IPS-15b (cell line): ENCODE data around the gene IFT20.
A peak's percentile ranks its signal among the peaks of the same experiment; 100 is the strongest.

Source experiments
- H3K27me3 ChIP-seq: one replicate; pipeline ENCODE4 v1.6.1; 2013; ENCODE audit warnings: low read length; ENCODE audit not compliant: control insufficient read depth, insufficient read depth
- H3K36me3 ChIP-seq: one replicate; pipeline ENCODE4 v1.6.1; 2013; ENCODE audit warnings: low read length; ENCODE audit not compliant: control insufficient read depth, insufficient read depth
- H3K4me1 ChIP-seq: one replicate; pipeline ENCODE4 v1.6.1; 2013; ENCODE audit warnings: mild to moderate bottlenecking, low read length; ENCODE audit not compliant: control insufficient read depth, insufficient read depth
- H3K4me3 ChIP-seq: one replicate; pipeline ENCODE4 v1.5.1; 2013; ENCODE audit warnings: low read depth, low read length
- H3K9ac ChIP-seq: one replicate; pipeline ENCODE4 v1.6.1; 2013; ENCODE audit warnings: low read depth, mild to moderate bottlenecking, low read length
- H3K9me3 ChIP-seq: one replicate; pipeline ENCODE4 v1.6.1; 2013; ENCODE audit warnings: mild to moderate bottlenecking, low read length; ENCODE audit not compliant: control insufficient read depth, insufficient read depth

The IFT20 gene, protein sequence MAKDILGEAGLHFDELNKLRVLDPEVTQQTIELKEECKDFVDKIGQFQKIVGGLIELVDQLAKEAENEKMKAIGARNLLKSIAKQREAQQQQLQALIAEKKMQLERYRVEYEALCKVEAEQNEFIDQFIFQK

DNA sequence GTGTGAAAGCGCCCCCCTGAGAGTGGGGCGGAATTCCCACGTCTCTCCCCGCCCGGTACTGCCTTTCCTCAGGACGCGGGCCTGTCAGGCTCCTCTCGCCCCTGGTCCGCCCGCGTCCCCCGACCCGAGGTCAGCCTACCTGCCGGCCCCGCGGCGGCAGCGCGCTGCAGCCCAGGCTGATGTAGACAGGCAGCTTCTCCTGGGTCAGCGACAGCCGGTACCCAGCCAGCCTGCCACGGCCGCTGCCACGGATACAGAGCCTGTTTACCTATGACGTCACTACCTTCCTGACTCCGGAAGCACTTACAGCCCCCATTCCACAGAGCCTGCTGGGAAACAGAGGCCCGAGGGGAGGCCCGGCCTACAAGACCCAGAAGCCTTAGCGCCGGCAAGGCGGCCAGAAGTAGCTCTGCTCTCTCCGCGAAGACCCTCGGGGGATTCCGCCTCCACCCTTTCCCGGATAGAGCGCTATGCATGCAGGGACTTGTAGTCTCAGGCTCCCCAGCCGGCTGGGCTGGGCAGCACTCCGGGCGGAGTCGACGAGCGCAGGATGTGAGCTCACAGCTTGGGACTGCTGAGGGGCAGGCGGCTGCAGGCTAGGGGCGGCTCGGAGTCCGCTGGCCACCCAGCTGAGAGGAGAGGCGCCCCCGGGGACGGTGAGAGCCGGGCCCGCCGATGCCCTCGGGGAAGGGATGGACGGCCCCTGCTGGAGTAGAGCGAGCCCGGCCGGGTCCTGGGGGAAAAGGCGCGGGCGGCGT, at the start of gene IFT20, which contains the start of gene TNFAIP1:
Gene IFT20 (minus strand): TSS at position 272 of the 758 bp plus-strand sequence. CDS start 3,487 bp downstream, outside the sequence.
Gene TNFAIP1 (plus strand): TSS at position 561 of the 758 bp plus-strand sequence. CDS start 3,761 bp downstream, outside the sequence.
- H3K27me3 ChIP-seq, result no peaks in the 10 kb centered on the region
- H3K9me3 ChIP-seq, result no peaks in the 10 kb centered on the region
- peak within 1 kb of the TSS; percentile 90 for H3K9ac ChIP-seq
- peak within 1 kb of the TSS; percentile 97 for H3K4me3 ChIP-seq
- peaks cover 13% of the 10 kb centered on the region for H3K4me1 ChIP-seq
- peaks cover 16% of the 10 kb centered on the region for H3K36me3 ChIP-seq

DNA sequence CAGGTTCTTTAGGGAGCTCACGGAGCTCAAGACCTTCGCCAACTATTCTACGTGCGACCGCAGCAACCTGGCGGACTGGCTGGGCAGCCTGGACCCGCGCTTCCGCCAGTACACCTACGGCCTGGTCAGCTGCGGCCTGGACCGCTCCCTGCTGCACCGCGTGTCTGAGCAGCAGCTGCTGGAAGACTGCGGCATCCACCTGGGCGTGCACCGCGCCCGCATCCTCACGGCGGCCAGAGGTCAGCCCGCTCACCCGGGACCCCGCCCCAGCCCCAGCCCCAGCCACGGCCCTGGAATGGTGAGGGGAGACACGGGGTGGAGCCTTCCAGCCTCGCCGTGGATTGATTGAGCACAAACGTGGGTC, 49.7 kb upstream of the IFT20 start:
- no peaks in the 10 kb centered on the region for H3K4me1 ChIP-seq
- H3K9ac ChIP-seq, result no peak overlapping the region
- H3K36me3 ChIP-seq, result no peaks in the 10 kb centered on the region
- peaks cover 76% of the 10 kb centered on the region for H3K27me3 ChIP-seq
- peak overlapping the region; percentile 60 for H3K4me3 ChIP-seq
- H3K9me3 ChIP-seq, result no peaks in the 10 kb centered on the region

DNA sequence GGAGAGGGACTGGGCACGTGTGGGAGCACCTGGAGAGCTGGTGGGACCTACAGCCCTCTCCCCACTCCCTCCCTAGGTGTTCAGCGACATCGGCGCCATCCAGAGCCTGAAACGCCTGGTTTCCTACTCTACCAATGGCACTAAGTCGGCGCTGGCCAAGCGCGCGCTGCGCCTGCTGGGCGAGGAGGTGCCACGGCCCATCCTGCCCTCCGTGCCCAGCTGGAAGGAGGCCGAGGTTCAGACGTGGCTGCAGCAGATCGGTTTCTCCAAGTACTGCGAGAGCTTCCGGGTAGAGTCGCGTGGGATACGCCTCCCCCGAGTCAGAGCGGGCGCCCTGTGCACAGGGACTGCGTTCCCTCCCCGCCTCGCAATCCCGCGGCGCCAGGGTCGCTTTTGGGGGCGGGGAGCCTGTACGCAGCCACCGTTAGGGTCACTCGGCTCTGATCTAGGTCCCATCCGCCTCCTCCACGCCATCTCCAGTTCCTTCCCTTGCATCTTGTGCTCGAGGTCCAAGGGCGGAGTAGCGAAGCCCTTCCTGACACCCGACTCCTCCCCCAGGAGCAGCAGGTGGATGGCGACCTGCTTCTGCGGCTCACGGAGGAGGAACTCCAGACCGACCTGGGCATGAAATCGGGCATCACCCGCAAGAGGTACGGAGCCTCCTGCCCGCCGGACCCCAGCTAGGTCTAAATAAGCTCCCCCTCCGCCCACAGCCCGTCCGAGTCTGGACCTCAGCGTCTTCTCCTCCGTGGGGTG, 49.2 kb upstream of the IFT20 start:
- H3K36me3 ChIP-seq, result no peaks in the 10 kb centered on the region
- no peaks in the 10 kb centered on the region for H3K9me3 ChIP-seq
- H3K9ac ChIP-seq, result no peak overlapping the region
- no peaks in the 10 kb centered on the region for H3K4me1 ChIP-seq
- peaks cover 81% of the 10 kb centered on the region for H3K27me3 ChIP-seq
- peak overlapping the region; percentile 60 for H3K4me3 ChIP-seq

DNA sequence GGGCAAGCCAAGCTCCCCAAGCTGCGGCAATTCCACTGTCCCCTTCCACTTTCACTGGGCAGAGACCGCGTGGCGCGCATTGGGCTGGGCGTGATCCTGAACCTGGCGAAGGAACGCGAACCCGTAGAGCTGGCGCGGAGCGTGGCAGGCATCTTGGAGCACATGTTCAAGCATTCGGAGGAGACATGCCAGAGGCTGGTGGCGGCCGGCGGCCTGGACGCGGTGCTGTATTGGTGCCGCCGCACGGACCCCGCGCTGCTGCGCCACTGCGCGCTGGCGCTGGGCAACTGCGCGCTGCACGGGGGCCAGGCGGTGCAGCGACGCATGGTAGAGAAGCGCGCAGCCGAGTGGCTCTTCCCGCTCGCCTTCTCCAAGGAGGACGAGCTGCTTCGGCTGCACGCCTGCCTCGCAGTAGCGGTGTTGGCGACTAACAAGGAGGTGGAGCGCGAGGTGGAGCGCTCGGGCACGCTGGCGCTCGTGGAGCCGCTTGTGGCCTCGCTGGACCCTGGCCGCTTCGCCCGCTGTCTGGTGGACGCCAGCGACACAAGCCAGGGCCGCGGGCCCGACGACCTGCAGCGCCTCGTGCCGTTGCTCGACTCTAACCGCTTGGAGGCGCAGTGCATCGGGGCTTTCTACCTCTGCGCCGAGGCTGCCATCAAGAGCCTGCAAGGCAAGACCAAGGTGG, 46.0 kb upstream of the IFT20 start:
- Histone ChIP-seq H3K9ac (no peak overlapping the region), H3K4me1 (no peaks in the 10 kb centered on the region), H3K36me3 (no peaks in the 10 kb centered on the region), H3K27me3 (peaks cover 87% of the 10 kb centered on the region), H3K4me3 (peak overlapping the region; percentile 59), H3K9me3 (no peaks in the 10 kb centered on the region)

DNA sequence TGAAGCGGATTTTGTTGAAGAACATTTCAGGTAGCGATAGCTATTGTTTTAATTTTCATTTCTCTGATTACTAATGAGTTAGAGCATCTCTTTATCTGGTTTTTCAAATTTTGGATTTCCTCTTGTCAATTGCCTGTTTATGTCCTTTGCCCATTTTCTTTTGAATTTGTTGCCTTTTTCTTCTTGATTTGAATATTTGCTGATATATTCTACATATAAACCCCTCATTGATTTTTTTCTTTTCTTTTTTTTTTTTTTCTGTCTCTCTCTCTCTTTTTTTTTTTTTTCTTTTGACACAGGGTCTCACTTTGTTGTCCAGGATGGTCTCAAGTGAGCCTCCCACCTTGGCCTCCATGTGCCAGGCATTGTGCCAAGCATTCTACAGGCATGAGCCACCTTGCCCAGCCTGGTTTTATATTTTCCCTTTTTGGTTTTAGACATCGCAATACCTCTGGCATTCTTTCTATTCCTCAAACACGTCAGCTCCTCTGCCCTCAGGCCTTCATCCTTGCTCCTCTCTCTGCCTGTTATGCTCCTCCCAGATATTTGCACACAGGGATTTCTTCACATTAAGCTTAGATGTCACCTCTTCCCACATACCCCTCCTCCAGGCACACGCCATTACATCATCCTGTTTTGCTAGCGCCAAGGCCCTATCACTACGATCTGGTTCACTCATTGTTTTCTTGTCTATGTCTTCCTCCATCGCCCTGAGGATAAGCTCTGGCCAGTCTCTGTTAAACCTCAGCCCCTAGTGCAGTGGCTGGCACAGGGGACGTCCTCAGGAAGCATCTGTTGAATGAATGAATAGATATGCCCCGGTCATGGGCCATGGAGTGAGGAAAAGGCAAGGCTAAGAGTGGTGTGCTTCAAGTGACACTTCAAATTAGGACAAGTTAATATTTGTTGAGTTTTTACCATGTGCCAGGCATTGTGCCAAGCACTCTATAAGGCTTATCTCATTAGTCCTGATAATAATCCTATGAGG, 44.8 kb upstream of the IFT20 start:
- H3K27me3 ChIP-seq, result peaks cover 78% of the 10 kb centered on the region

DNA sequence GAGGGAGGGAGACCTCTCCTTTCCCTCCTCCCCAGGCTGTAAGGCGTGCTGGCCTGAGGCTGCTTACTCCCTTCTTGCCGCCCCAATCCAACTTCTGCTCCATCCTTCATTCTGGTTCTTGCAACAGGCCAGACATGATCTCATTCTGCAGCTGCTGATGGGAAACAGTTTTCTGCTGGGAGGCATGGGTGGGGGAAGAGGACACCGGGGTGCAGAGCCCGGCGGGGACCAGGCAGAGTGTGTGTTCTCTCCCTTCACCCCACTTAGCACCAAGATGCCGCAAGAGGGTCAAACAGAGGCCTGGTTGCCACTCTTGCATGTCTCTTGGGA, 37.6 kb upstream of the IFT20 start:
- Histone ChIP-seq H3K4me3 (peak overlapping the region; percentile 85), H3K9ac (no peak overlapping the region), H3K4me1 (peaks cover 10% of the 10 kb centered on the region), H3K36me3 (no peaks in the 10 kb centered on the region), H3K27me3 (peaks cover 38% of the 10 kb centered on the region), H3K9me3 (no peaks in the 10 kb centered on the region)

More for the DNA sequence above, 44.8 kb upstream of the IFT20 start:
- Histone ChIP-seq H3K36me3 (no peaks in the 10 kb centered on the region), H3K9me3 (no peaks in the 10 kb centered on the region), H3K9ac (no peak overlapping the region), H3K4me1 (no peaks in the 10 kb centered on the region), H3K4me3 (no peak overlapping the region)

DNA sequence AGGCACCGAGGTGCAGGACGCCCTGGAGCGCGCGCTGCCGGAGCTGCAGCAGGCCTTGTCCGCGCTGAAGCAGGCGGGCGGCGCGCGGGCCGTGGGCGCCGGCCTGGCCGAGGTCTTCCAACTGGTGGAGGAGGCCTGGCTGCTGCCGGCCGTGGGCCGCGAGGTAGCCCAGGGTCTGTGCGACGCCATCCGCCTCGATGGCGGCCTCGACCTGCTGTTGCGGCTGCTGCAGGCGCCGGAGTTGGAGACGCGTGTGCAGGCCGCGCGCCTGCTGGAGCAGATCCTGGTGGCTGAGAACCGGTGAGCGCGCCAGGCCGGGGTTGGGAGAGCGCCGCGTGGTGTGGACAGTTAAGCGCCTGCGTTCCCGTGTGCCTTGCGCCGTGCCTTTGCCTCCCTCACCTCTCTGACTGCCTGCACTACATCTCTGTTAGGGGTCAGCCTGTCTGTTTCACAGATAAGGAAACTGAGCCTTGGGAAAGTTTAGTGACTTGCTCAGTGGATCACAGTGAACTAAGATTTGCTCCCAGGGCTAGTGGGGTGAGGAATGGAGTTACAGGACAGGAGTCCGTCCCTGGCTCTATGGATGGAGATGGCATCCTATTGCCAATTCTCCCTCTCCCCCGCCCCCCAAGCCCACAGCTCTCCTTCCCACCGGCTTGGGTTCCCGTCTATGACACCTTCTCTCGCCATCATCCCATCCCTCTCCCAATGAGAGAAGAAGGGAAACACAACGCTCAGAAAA, 37.1 kb upstream of the IFT20 start:
- Histone ChIP-seq H3K9ac (no peak overlapping the region), H3K36me3 (no peaks in the 10 kb centered on the region), H3K27me3 (peaks cover 37% of the 10 kb centered on the region), H3K4me3 (peak overlapping the region; percentile 85), H3K9me3 (no peaks in the 10 kb centered on the region), H3K4me1 (peaks cover 10% of the 10 kb centered on the region)

DNA sequence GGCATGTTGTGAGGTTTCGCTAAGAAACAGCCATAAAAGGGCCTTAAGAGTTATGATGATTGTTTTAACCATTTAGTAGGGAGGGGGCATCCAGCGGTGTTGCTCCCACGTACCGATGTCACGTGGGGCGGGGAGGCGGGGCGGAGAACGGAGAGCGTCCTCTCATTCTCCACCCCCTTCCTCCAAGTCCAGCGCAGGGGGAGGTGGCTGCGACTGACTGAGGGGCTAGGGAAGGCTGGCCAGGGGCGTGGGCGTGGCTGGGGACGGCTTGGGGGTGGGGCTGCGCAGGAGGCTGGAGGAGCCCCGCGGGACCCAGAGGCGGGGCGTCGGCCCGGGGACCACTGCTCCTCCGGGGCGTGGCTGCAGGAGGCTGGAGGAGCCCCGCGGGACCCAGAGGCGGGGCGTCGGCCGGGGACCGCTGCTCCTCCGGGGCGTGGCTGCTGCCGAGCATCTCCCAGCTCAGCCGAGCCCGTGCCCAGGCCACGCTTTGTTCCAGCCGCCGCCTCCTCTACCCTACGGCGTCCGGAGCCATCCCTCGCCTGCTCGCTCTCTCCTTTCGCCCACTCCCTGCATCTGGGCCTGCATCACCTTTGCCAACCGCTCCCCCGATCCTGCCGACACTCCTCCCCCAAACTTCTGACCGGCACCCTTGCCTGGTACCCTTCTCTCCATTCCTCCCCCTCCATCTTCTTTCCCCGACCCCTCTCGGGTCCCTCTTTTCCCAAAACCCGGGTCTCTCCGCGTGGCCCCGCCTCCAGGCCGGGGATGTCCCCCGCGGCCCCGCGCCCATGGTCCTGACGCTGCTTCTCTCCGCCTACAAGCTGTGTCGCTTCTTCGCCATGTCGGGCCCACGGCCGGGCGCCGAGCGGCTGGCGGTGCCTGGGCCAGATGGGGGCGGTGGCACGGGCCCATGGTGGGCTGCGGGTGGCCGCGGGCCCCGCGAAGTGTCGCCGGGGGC, 36.3 kb upstream of the IFT20 start, which contains the start of gene SARM1:
Gene SARM1 (plus strand): TSS at position 450 of the 958 bp plus-strand sequence. CDS start 339 bp downstream, at position 789.
- Histone ChIP-seq H3K27me3 (peaks cover 32% of the 10 kb centered on the region), H3K36me3 (no peaks in the 10 kb centered on the region), H3K9ac (no peak within 1 kb of the TSS), H3K4me1 (peaks cover 10% of the 10 kb centered on the region), H3K4me3 (peak within 1 kb of the TSS; percentile 85), H3K9me3 (no peaks in the 10 kb centered on the region)

DNA sequence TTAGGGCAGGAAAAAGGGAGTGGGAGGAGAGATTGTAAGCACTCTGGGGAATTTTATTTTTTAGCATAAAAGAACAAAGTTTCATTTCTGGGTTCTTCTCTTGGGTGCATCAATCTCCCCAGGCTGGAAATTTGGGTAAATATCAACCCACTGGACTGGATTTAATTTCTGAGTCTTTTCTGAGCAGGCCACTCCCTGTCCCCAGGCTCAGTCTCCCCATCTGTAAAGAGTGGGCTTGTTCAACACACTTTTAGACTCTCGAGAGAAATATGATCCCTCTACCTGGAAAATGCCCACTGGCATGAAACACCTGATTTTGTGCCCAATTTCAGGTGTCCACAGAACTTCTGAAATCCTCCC, 35.5 kb upstream of the IFT20 start:
- peaks cover 10% of the 10 kb centered on the region for H3K4me1 ChIP-seq
- H3K27me3 ChIP-seq, result peaks cover 30% of the 10 kb centered on the region
- no peaks in the 10 kb centered on the region for H3K9me3 ChIP-seq
- H3K9ac ChIP-seq, result no peak overlapping the region
- no peaks in the 10 kb centered on the region for H3K36me3 ChIP-seq
- H3K4me3 ChIP-seq, result peak overlapping the region; percentile 39
